ENCODE measurements around the gene ORM2.
A peak's percentile ranks its signal among the peaks of the same experiment; 100 is the strongest.
"Not testable (repeated sequence)": the region's sequence is repeated elsewhere in the genome, so short reads cannot be mapped to it uniquely, and the experiment has no call there.

ORM2 gene

GRCh38 chr9:114329625-114330022 lies at the start of gene ORM2:
Gene ORM2, plus strand, starts transcription at chr9:114329869. Its CDS starts 36 bp downstream, at chr9:114329905.
- not testable (repeated sequence) for DNase-seq (ENCODE audit: low read depth in 2 of 3, low spot score in 1 of 3)

DNA sequence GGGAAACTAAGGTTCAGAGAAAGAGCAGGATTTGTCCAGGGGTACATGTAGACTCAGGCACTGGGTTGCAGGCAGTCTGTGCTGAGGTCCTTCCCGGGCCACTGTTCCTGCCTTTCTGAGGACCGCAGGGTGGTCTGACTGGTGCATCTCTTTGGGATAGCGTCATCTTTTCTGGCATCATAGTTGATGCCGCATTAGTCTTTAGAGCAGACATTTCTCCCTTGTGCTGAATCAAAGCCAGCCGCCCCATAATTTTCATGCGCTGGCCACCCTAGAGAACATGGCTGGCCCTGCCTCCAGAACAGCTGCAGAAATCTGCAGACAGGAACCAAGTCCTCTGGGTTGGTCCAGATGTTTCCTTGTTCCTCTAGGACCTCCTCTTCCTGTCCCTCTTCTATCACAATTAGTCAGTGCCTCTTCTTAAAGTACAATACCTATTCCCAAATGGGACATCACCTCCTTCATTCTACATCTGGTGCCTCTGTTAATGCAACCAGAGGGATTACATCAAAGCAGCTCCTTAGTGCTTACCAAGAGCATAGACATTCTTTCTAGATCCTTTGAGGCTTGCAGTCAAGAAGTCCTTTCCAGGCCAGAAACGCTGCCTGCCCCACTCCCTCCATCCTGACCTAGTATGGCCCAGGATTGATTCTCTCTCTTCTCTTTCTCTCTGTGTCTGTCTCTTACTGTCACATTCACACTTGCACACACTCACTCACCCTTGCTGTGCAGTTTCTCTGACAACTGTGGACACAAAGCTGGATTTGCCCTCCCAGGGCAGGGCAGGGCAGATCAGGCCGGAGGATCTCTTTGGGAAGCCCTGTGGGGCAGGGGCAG lies 48.8 kb upstream of the ORM2 start:
- DNase-seq (ENCODE audit: low read depth in 2 of 3, low spot score in 1 of 3), result no peak

DNA sequence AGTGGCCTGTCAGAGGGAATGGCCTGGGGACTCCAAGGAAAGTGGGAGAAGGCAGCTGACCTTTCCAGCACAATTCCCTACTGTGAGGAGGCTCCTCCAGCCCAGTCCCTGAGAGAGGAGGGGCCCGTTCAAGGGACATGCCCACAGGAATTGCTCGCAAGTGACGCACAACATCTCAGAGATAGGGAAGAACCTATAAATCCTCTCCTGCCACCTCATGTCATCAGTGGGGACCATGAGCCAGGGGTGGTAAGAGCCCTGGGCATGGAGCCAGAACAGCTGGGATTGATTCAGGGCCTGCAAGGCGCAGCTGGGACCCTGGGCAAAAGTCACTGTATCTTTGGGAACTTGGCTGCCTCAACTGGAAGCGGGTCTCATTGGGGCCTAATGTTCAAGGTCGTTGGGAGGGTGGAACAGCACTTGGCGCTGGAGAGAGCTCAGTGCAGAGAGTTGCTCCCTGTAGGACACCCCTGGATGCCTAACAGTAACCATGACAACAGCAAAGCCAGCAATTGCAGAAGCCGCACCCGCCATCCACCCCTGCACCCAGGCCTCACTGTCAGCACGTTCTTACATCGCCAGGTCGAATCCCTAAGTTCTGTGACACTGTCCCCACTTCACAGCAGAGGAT lies 48.1 kb upstream of the ORM2 start:
- no peak for DNase-seq (ENCODE audit: low read depth in 2 of 3, low spot score in 1 of 3)

GRCh38 chr9:114282104-114282485 lies 47.6 kb upstream of the ORM2 start:
- DNase-seq (ENCODE audit: low read depth in 2 of 3, low spot score in 1 of 3), result no peak

- no peak for DNase-seq (ENCODE audit: low read depth in 2 of 3, low spot score in 1 of 3)
These were observed 47.2 kb upstream of the ORM2 start for GRCh38 chr9:114282507-114282906.

GRCh38 chr9:114282926-114283325 lies 46.7 kb upstream of the ORM2 start:
- no peak for DNase-seq (ENCODE audit: low read depth in 2 of 3, low spot score in 1 of 3)

DNA sequence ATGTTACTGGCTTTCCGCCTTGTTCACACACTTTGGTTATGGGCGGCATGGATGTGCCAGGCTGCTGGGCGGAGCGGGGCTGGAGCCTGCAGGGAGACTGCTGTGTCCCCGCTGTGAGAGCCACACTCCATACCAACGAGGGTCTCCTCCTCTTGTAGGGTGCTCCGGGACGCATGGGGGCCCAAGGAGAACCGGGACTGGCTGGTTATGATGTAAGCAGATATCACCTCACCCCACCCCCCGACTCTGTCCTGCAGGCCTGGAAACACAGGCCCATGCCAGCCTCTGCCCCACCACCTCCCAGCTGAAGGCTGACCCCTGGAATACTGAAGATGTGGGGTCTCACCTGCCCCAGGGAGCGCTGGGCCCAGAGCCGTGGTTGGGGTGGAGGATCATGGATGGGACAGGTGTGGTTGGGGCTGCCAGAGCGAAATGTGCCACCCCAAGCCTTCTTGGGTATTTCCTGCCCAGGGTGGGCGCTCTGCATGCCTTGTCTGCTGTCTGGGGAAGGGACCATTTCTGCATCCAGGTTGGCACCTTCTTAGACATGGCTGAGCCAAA lies 46.0 kb upstream of the ORM2 start:
- DNase-seq (ENCODE audit: low read depth in 2 of 3, low spot score in 1 of 3), result no peak

GRCh38 chr9:114284316-114285060 lies 45.2 kb upstream of the ORM2 start:
- no peak for DNase-seq (ENCODE audit: low read depth in 2 of 3, low spot score in 1 of 3)

DNA sequence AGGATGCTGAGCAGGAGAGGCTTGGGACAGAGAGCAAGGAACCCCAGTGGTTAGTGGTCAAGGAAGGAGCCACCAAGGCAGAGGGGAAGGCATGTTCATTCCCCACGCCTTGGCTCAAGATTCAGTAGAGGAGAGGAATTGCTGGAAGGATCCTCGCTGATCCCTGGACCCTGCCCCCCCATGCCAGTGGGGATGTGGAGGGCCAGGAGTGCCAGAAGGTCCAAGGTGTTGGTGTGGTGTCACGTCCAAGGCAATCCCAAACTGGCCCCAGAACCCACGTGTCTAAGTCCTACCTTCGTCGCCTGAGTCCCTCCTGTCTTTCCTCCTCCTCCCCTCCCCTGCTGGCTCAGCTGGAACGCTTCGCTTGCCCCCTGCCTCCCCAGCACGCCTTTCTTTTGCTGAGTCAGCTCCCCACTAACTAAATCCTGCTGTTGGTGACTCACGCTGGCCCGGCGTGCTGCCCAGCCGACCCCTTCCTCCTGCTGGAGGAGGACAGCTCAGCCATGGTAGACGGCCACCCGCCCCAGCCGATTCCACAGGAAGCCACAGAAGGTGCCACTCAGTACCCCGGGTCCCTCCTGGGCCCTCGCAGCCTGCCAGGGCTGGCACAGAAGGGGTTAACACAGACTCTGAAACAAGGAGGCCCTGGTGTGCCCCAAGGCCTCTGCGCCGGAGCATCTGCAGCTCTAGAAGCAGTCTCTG lies 44.4 kb upstream of the ORM2 start:
- no peak for DNase-seq (ENCODE audit: low read depth in 2 of 3, low spot score in 1 of 3)

DNA sequence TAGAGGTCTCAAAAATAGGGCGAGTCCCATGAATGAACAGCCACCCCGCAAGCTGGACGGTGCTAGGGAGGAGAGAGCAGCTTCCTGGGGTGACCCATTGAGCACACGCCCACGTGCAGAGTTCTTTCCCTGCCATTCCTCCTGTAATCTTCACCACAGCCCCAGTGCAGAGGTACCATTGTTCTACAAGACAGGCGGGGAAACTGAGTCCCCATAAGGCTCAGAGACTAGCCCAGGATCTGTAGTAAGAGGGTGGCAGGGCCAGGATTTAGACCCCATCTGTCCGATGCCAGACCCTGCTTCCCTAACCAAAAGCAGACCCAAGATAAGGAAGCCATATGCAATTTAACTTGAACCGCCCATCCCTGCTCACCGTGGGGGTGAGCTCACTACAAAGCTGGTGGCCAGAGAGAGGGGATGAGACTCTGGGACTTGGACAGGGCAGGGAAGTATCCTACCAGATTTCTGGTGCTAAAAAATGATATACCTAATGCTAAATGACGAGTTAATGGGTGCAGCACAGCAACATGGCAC lies 43.5 kb upstream of the ORM2 start:
- no peak for DNase-seq (ENCODE audit: low read depth in 2 of 3, low spot score in 1 of 3)

DNA sequence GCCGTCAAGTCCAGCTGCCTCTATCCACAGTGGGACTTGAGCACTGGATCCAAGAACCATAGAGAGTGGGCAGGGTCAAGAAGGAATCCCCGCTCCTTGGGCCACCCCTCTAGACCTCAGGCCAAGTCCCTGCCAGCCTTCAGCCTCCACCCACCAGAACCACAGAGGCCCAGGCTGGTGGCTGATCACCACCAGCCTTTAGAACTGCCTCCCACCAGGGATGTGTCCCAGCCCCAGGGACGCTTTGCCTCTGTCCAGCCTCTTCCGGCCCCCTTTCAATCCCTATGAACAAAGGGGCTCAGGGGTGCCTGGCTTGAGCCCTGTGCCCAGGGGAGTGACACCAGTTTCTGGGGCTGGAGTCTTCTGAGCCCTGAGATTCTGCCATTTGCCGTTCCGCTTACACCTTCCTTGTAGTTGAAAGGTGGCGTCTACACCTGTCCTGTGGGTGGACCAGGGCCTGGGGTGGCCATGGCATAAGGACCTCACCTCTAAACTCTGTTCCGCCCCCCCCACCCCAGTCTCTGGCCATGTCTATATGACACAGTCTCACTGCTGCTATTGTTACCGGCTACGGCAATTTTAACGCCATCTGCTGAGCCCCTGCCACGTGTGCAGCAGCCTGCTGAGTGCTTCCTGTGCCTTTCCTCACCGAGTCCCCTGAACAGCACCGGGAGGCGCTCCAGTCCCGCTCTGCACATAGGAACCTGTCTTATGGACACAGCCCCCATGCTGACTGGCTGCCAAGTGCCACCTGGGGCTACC lies 42.5 kb upstream of the ORM2 start:
- no peak for DNase-seq (ENCODE audit: low read depth in 2 of 3, low spot score in 1 of 3)

- no peak for DNase-seq (ENCODE audit: low read depth in 2 of 3, low spot score in 1 of 3)
These were observed 41.9 kb upstream of the ORM2 start for GRCh38 chr9:114287763-114288192.

- no peak for DNase-seq (ENCODE audit: low read depth in 2 of 3, low spot score in 1 of 3)
These were observed 41.2 kb upstream of the ORM2 start for GRCh38 chr9:114288193-114289091.

DNA sequence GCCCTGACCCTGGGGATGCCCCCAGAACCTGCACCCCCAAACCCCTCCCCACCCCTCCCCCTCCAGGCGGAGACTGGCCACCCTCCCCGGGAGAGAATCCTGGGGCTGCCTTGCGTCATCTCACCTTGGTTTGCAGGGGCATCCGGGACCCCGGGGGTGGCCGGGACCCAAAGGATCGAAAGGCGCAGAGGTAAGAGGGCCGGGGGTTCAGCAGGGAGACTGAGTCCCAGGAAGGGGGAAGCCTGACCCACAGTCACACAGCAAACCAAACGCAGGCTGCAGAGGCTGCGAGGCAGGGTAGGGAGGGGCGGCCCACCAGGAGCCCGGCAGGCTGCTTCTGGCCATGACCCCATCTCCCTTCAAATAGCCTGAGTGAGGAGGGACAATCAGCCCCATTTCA lies 40.6 kb upstream of the ORM2 start:
- no peak for DNase-seq (ENCODE audit: low read depth in 2 of 3, low spot score in 1 of 3)

- DNase-seq (ENCODE audit: low read depth in 2 of 3, low spot score in 1 of 3), result no peak
These were observed 39.8 kb upstream of the ORM2 start for GRCh38 chr9:114289571-114290481.

DNA sequence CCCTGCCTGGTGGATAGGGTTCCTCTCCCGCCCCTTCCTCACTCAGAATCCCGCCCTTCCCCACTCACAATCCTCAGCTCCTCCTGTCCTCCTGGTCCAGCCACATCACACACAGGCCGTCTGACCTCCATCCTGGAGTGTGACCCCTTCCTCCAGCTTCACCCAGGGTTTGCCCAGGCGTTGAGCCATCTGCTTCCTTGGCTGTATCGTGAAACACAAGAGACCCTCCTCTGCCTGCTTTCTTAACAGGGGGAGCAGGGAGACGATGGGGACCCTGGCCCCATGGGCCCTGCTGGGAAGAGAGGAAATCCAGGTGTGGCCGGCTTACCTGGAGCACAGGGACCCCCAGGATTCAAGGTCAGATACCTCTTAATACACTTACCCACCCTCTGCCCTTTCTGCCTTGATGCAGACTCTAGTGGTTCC lies 39.1 kb upstream of the ORM2 start:
- no peak for DNase-seq (ENCODE audit: low read depth in 2 of 3, low spot score in 1 of 3)

GRCh38 chr9:114291064-114291474 lies 38.6 kb upstream of the ORM2 start:
- DNase-seq (ENCODE audit: low read depth in 2 of 3, low spot score in 1 of 3), result peak; percentile 39 to 72 (median 61)

Measured in stimulated activated CD4-positive, alpha-beta T cell treated with anti-CD3 and anti-CD28 coated beads, Interleukin-12 subunit alpha, Interleukin-12 subunit beta, amount 100 ng/mL, for 48 hours (primary cell).